GM23338 (cell line): ENCODE data around the gene COX10. TPM values are rescaled to one million over a fixed set of nuclear protein-coding genes. Genes with fewer than 3 reads are reported as not detected.

Experiments
- ATAC-seq: fragments of 200-7000 bp; cut with Tn5 transposase; 3 replicates; pipeline ENCODE4 v1.9.1; 2020
- DNase-seq: peaks from one replicate; pipeline ENCODE4 v3.0.0-alpha.2; 2015; ENCODE audit warnings: low spot score
- H2AFZ ChIP-seq: fragments of 200-600 bp; sonication (generic); 2 replicates; pipeline ENCODE4 v1.8.0; 2016; ENCODE audit warnings: antibody characterized with exemption, mild to moderate bottlenecking, moderate library complexity
- H3F3A ChIP-seq: fragments of 200-600 bp; sonication (generic); replicated peaks from 2 replicates; pipeline ENCODE4 v1.8.0; 2017; ENCODE audit warnings: antibody characterized with exemption, mixed run types, low read depth
- H3K27ac ChIP-seq: fragments of 200-600 bp; sonication (generic); 2 replicates; pipeline ENCODE4 v1.6.1; 2016; ENCODE audit warnings: low read depth
- H3K27me3 ChIP-seq: fragments of 200-600 bp; sonication (generic); 2 replicates; pipeline ENCODE4 v1.8.0; 2016; ENCODE audit warnings: mild to moderate bottlenecking, mixed run types, moderate library complexity; ENCODE audit not compliant: insufficient read depth
- H3K36me3 ChIP-seq: fragments of 200-600 bp; sonication (generic); 2 replicates; pipeline ENCODE4 v1.8.0; 2016; ENCODE audit warnings: mild to moderate bottlenecking; ENCODE audit not compliant: insufficient read depth
- H3K4me1 ChIP-seq: fragments of 200-600 bp; sonication (generic); 2 replicates; pipeline ENCODE4 v1.8.0; 2016; ENCODE audit warnings: mild to moderate bottlenecking, moderate library complexity; ENCODE audit not compliant: insufficient read depth
- H3K4me2 ChIP-seq: fragments of 200-600 bp; sonication (generic); 2 replicates; pipeline ENCODE4 v1.7.1; 2017; ENCODE audit warnings: mixed run types
- H3K4me3 ChIP-seq: fragments of 200-600 bp; sonication (generic); 2 replicates; pipeline ENCODE4 v1.6.1; 2016; ENCODE audit warnings: mixed run types
- H3K79me2 ChIP-seq: fragments of 200-600 bp; sonication (generic); replicated peaks from 2 replicates; pipeline ENCODE4 v1.8.0; 2017; ENCODE audit warnings: mild to moderate bottlenecking; ENCODE audit not compliant: insufficient read depth
- H3K9me2 ChIP-seq: fragments of 200-600 bp; sonication (generic); 2 replicates; pipeline ENCODE4 v1.8.0; 2017; ENCODE audit not compliant: insufficient read depth
- H4K20me1 ChIP-seq: fragments of 200-600 bp; sonication (generic); replicated peaks from 2 replicates; pipeline ENCODE4 v1.8.0; 2017; ENCODE audit warnings: mild to moderate bottlenecking; ENCODE audit not compliant: insufficient read depth
- H3K27ac Mint-ChIP-seq: 2 replicates; pipeline ENCODE4 v1.8.0; 2020; ENCODE audit warnings: inconsistent platforms, mild to moderate bottlenecking, moderate library complexity, mixed read lengths
- H3K27me3 Mint-ChIP-seq: 3 replicates; pipeline ENCODE4 v1.8.0; 2022; ENCODE audit warnings: low read depth, mild to moderate bottlenecking, moderate library complexity, mixed read lengths, inconsistent platforms; ENCODE audit not compliant: insufficient read depth, poor library complexity
- H3K36me3 Mint-ChIP-seq: 3 replicates; pipeline ENCODE4 v1.8.0; 2021; ENCODE audit warnings: low read depth, mild to moderate bottlenecking, inconsistent platforms, moderate library complexity, mixed read lengths
- H3K4me1 Mint-ChIP-seq: 3 replicates; pipeline ENCODE4 v1.8.0; 2020; ENCODE audit warnings: mild to moderate bottlenecking, inconsistent platforms, mixed read lengths
- H3K4me3 Mint-ChIP-seq: 3 replicates; pipeline ENCODE4 v1.8.0; 2021; ENCODE audit warnings: moderate library complexity, mild to moderate bottlenecking, inconsistent platforms, mixed read lengths
- H3K9me3 Mint-ChIP-seq: 3 replicates; pipeline ENCODE4 v1.8.0; 2020; ENCODE audit warnings: moderate library complexity, mild to moderate bottlenecking, inconsistent platforms, mixed read lengths
- CREB1 ChIP-seq: fragments of 250-450 bp; sonication (Bioruptor Pico); IDR thresholded peaks from 2 replicates; pipeline ENCODE4 v1.5.0; 2020; ENCODE audit warnings: low read depth, mild to moderate bottlenecking, moderate library complexity
- CTCF ChIP-seq, 2 experiments: fragments of 200-600 bp in 1 of 2; sonication (generic) in 1 of 2; conservative IDR thresholded peaks; 2 replicates each; pipeline versions ENCODE4 v1.5.1 to v1.6.1; 2016 to 2017; ENCODE audit warnings: antibody characterized with exemption in 2 of 2, low read depth in 2 of 2, mild to moderate bottlenecking in 2 of 2, moderate library complexity in 1 of 2
- ETS1 ChIP-seq: IDR thresholded peaks from 2 replicates; pipeline ENCODE4 v1.6.1; 2016; ENCODE audit warnings: antibody characterized with exemption
- EZH2 ChIP-seq: fragments of 200-600 bp; sonication (generic); IDR thresholded peaks from one replicate; pipeline ENCODE4 v1.8.0; 2017; ENCODE audit warnings: antibody characterized with exemption, mild to moderate bottlenecking, low read depth; ENCODE audit not compliant: unreplicated experiment
- EZH2phosphoT487 ChIP-seq: fragments of 200-600 bp; sonication (generic); IDR thresholded peaks from one replicate; pipeline ENCODE4 v1.8.1; 2018; ENCODE audit warnings: antibody characterized with exemption; ENCODE audit not compliant: unreplicated experiment
- JUNB ChIP-seq: IDR thresholded peaks from one replicate; pipeline ENCODE4 v1.6.1; 2016; ENCODE audit warnings: antibody characterized with exemption; ENCODE audit not compliant: unreplicated experiment
- NANOG ChIP-seq: IDR thresholded peaks from 2 replicates; pipeline ENCODE4 v1.6.1; 2016; ENCODE audit warnings: antibody characterized with exemption, borderline replicate concordance
- POLR2AphosphoS5 ChIP-seq: IDR thresholded peaks from 2 replicates; pipeline ENCODE4 v1.6.1; 2016; ENCODE audit warnings: antibody characterized with exemption, low read depth
- REST ChIP-seq: IDR thresholded peaks from one replicate; pipeline ENCODE4 v1.6.1; 2018; ENCODE audit warnings: antibody characterized with exemption; ENCODE audit not compliant: unreplicated experiment
- STAT1 ChIP-seq: IDR thresholded peaks from one replicate; pipeline ENCODE4 v1.6.1; 2016; ENCODE audit warnings: antibody characterized with exemption; ENCODE audit not compliant: unreplicated experiment
- ZNF114 ChIP-seq: fragments of 250-450 bp; sonication (Bioruptor Pico); IDR thresholded peaks from 2 replicates; pipeline ENCODE4 v1.5.0; 2020; ENCODE audit warnings: mild to moderate bottlenecking, moderate library complexity
- ZNF331 ChIP-seq: fragments of 250-450 bp; sonication (Bioruptor Pico); IDR thresholded peaks from 2 replicates; pipeline ENCODE4 v1.5.0; 2020; ENCODE audit warnings: low read depth, mild to moderate bottlenecking, moderate library complexity
- ZNF462 ChIP-seq: fragments of 250-450 bp; sonication (Bioruptor Pico); IDR thresholded peaks from 2 replicates; pipeline ENCODE4 v1.5.0; 2020; ENCODE audit warnings: mild to moderate bottlenecking, moderate library complexity
- polyA plus RNA-seq: library from polyadenylated mRNA; unstranded; fragments of >200 nt; fragmentation: Nextera tagmentation; extraction: Ambion mirVana; gene quantifications from 2 replicates; pipeline ENCODE4 v1.2.1, GENCODE V29; 2016
- total RNA-seq: library from RNA; depleted of rRNA; stranded (reverse); fragments of >200 nt; shearing (Covaris generic); gene quantifications from 2 replicates; pipeline ENCODE4 v1.2.3, GENCODE V29; 2014

Gene COX10
- total and polyA plus RNA-seq, 2 experiments from 2014 or later = 25.7 to 46.6 TPM

GRCh38 chr17:14032234-14032633 lies 37.1 kb upstream of the COX10 start:
- H3K4me1 Mint-ChIP-seq = no peaks in the 10 kb centered on the region; the same call in 2 of the 3 replicates
- no peak for ATAC-seq

More at GRCh38 chr17:14032234-14032633, 37.1 kb upstream of the COX10 start:
- Histone ChIP-seq H3K4me3 (no peak overlapping the region), H3K79me2 (no peaks in the 10 kb centered on the region), H2AFZ (no peak overlapping the region), H3K4me2 (no peak overlapping the region), H3K36me3 (no peaks in the 10 kb centered on the region), H3K9me2 (peaks cover 2% of the 10 kb centered on the region; the same call in 1 of the 2 replicates), H3K4me1 (no peaks in the 10 kb centered on the region), H3K27ac (no peak overlapping the region), H4K20me1 (no peaks in the 10 kb centered on the region), H3K27me3 (no peaks in the 10 kb centered on the region), H3F3A (no peaks in the 10 kb centered on the region)
- Mint-ChIP-seq H3K27me3 (no peaks in the 10 kb centered on the region), H3K27ac (no peak overlapping the region), H3K36me3 (peaks cover 32% of the 10 kb centered on the region), H3K9me3 (peaks cover 3% of the 10 kb centered on the region; the same call in 1 of the 3 replicates), H3K4me3 (no peak overlapping the region)
- TF ChIP-seq ZNF462 (CRISPR knock-in tag) (no peak), NANOG (no peak), POLR2AphosphoS5 (no peak), EZH2 (no peak), STAT1 (no peak), CREB1 (no peak), EZH2phosphoT487 (no peak), ETS1 (no peak), REST (no peak), ZNF331 (CRISPR knock-in tag) (no peak), JUNB (no peak), ZNF114 (CRISPR knock-in tag) (no peak), CTCF (conservative IDR thresholded peaks at IDR 0.05; ENCODE audit: low read depth in 2 of 2) (no peak)
- no peak for DNase-seq
